GM19043 (cell line): Measurements from ENCODE around the gene CIB2.

Experiments used
- ATAC-seq: cut with Tn5 transposase; IDR thresholded peaks from one replicate; pipeline ENCODE4 v1.9.1; 2021; ENCODE audit warnings: low read depth; ENCODE audit not compliant: unreplicated experiment

CIB2 gene

DNA sequence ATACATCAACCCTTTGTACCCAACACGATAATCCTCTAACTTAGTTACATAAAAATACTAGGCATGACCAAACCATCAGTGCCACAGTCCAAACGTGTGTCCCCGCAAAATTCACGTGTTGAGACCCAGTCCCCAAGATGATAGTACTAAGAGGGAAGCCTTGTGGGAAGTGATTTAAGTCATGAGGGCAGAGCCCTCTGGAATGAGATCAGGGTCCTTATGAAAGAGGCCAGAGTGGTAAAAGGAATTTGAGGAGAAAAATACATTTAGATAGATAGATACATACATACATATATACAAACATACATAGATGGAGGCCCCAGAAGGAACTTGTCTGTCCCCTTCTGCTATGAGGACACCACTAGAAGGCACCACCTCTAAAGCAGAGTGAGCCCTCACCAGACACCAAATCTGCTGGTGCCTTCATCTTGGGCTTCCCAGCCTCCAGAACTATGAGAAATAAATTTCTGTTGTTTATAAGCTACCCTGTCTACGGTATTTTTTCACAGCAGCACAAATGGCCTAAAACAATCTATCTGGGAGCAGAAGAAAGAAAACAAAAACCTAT, 61.7 kb downstream of the CIB2 start:
- no peak for ATAC-seq

GRCh38 chr15:78069052-78069414, 62.2 kb downstream of the CIB2 start:
- ATAC-seq, result no peak

DNA sequence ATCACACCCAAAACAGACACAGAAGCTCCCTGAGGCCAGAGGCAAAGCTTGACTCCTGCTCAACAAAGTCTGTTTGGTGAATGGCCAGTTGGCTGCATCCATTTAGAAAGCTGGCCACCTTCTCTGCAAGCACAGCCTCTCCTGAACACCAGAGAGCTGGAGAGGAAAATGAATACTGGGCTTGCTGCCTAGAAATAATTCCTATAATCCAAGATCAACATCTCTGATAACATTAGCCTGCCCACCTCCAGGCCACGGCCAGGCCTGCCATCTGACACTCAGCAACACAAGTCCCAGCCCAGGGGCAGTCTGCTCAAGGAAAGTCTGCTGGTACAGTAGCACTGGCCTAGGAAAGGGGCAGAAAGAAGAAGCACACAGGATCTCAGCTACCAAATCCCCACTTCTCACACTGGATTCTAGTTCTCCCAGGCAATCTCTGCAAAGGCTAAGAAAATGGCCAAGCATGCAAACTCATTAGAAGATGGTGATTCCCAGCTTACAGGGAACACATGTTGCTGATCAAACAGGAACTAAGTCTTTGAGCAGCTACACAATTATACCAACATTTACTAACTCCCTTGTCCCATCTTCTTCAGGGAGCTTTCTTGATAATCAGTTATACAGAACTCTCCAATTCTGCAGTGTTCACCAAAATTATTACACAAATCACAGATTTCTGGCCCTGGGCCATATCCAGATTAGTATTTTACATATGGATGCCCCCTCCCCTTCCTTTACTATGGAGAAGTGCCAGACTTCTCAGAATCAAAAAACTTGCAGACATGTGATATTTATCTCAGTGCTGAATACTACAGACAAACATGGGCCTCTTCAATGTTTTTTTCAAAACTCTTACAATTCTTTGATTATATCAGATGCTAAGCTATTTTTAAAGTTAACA, 63.7 kb downstream of the CIB2 start:
- no peak for ATAC-seq

GRCh38 chr15:78065973-78066946, 65.0 kb downstream of the CIB2 start:
- ATAC-seq, result no peak

DNA sequence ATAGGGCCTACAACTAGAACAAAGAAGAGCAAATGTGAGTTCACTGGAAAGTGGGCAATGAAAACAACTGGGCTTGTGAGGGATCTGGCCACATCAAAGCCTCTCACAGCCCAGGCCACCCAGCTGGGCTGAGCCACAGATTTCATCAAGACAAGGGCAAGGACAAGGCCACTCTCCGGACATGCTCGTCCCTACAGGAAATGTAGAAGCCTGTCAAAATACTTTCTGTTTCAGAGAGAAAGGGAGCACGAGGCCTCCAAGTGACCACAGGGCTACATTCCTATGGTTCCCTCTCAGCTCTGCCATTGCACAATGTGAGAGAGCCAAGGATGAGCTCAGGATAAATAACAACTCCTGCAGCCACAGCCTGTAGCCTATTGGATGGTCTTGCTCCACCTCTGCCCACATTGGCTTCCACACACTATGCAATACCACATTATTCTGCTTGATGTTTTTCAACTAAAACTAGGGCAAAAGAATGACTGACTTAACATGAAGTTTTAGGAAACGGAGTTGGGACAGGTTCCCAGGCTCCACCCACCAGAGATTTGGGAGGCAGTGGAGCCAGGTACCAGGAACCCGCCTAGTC, 65.9 kb downstream of the CIB2 start:
- no peak for ATAC-seq

GRCh38 chr15:78064544-78064943, 66.7 kb downstream of the CIB2 start:
- no peak for ATAC-seq

GRCh38 chr15:78063970-78064385, 67.3 kb downstream of the CIB2 start:
- no peak for ATAC-seq

GRCh38 chr15:78063217-78063616, 68.0 kb downstream of the CIB2 start:
- ATAC-seq, result no peak

GRCh38 chr15:78061963-78062427, 69.2 kb downstream of the CIB2 start:
- no peak for ATAC-seq

DNA sequence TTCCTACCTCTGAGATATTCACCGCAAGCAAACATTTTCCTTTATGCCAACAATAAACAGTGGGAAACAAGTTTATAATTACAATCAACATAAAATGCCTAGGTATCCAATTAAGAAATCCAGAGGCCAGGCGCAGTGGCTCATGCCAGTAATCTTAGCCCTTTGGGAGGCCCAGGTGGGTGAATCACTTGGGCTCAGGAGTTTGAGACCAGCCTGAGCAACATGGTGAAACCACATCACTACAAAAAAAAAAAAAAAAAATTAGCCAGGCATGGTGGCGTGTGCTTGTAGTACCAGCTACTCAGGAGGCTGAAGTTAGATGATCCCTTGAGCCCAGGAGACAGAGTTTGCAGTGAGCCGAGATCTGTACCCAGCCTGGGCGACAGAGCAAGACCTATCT, 71.0 kb downstream of the CIB2 start:
- no peak for ATAC-seq

DNA sequence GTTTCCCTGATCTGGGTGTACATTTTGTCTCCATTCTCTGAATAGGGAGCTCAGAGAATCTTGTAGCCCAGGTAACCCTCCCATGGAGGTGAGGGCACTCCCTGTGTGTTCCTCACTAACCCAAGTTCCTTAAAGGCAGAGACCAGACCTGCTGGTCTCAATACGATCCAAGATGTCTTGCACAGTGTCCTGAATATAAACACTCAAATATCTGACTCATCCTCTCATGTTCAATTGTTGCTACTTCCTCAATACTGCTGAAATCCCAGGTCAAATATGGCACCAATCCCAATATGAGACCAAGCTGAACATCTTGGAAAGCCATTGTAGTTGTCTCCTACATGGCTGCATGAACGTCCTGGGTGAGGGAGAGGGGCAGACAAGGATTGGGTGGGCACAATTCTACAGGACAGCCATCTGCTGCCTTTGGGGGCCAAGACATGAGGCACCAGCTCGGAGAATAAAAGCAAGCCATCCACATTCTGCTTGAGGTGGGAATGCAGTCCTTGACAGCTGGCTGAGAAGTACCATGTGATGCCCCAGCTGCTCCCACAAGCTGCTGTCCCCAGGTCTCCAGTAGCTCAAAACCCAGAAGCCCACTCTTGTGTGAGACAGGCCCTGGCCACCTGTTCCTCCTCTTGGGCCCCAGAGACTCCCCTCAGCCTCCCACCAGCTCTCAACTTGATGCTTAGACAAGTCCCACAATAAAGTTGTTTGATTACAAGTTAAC, 72.0 kb downstream of the CIB2 start:
- no peak for ATAC-seq

DNA sequence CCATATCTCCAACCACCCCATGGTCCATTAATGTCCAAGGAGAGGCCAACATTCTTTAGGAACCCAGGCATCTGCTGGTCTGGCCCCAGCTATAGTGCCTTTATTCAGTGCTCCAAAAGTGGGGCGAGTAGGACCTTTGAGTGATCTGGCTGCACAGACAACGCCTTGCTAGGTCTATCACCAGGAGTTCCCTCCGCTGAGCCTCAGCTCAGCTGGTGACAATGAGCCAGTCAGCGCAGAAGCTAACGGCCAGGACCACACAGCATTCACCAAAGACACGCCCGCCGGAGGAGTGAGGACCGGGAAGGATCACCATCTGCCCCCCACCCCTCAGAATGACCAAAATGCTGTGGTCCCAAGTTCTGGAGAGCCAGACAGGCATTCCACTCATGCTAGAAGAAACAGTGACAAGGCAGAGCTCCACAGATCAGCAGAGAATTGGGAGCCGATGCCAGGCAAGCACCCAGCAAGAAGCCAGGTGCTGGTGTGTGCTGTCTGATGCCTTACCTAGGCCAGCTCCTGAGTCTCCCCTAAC, 72.8 kb downstream of the CIB2 start:
- ATAC-seq, result no peak

DNA sequence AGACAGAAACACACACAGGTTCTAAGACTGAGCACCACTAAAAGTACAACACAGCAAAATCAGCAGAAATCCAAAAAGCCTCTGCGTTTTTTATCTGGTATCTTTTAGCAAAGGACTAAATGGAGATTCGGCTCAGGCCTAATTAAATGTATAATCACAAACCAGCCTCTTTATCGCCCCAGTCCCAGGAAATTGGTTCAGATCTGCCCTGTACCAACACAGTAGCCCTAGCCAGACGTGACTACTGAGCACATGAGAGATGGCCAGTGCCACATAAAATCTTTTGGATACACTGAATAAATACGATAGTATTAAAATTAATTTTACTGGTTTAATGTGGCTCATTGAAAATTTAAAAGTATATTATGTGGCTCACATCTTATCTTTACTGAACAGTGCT, 73.4 kb downstream of the CIB2 start:
- ATAC-seq, result no peak

DNA sequence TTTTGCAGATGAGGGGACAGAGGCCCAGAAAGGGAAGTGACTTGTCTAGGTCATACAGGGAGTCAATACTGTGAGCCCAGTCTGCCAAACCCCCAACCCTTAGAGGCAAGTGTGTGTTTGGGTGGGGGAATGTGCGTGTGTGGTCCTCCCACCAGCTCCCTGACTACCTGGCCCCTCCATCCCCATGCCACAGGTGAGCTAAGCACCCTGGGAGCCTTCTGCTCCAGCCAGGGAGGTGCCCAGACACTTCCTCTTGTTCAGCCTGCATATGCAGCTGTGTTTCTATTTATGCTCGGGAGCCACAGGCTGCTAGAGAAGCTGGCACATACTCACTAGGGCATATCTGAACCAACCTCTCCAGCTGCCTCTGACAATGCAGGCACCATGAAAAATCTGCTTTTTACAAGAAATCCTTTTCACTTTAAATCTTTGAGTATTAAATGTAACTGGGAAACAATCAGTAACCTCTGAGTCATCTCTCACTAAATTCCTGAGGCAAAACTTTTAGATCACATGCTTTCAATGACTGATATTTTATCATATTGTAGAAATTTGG, 74.5 kb downstream of the CIB2 start:
- ATAC-seq, result no peak

DNA sequence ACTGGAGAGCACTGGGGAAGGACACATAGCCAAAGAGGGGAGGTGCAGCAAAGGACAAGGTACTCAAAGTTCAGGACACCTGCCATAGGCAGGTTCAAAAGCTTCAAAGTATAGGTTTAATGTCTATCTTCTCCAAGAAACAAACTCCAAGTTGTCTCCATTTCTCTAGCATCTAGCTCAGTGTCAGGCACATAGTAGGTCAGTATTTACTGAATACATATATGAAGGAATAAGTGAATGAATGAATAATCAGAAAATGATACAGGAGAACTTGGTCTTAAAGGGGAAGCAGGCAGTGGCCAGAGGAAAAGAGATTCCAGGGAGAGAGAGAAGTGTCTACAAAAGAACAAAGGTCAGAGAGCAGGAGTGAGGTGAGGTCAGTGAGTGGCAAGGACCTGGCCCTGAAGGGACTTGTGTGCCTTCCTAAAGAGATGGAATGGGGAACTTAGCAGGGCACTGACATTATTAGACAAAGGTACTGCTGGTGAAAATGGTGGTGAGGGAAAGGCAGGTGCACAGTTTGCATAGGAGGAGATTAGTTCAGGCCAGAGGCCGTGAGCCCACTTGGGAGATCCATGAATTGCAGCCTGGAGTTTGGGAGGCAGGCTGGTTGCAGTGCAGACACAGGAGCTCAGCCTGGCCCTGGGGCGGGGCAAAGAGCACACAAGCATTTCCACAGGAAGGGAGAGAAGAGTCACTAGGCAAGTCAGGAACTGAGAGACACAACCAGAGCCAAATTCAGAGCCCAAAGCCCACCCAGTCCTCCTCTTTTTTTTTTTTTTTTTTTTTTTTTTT, 75.1 kb downstream of the CIB2 start:
- ATAC-seq, result no peak

DNA sequence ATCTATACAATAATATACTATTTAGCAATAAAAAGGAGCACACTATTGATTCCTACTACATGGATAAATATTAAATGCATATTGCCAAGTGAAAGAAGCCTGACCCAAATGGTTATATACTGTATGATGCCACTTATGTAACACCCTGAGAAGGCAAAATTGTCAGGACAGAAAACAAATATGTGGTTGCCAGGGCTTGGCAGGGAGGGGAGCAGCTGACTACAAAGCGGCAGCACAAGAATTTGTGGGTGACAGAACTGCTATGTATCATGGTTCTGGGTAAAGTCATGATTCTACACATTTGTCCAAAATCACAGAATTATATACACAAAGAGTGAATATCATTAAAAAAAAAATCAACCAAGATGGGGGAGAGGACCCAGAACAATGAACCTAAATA, 76.3 kb downstream of the CIB2 start:
- no peak for ATAC-seq
